ENCODE measurements around the gene MAP6. TPM values are rescaled to one million over a fixed set of nuclear protein-coding genes. Genes with fewer than 3 reads are reported as not detected.

The MAP6 gene
- total and polyA plus RNA-seq, 9 of the 15 experiments (the other 6 are each of a cell fraction or from before 2014, with no cell fraction given), result not detected

DNA sequence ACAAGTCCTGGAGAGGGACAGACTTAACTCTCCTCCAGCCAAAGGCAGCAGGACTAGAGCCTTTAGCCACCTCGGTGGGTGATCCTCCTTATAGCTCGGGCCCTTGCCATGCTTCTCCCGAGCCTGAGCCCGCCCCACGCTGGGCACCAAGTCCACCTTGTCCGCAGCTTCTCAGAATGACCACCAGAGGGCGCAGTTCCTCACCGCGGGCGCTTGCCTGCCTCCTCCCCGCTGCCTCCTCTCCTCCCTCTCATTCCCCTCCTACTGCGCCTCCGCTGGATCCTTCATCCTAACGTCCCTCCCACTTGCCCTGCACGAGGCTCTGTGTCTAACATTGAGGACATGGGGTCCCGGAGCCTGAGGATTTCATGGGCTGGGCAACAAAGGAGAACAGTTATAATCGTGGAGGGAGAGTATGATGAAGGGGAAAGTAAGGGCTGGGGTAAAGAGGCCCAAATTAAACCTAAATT lies 37.5 kb upstream of the MAP6 start (continued):
- TF ChIP-seq MAZ (CRISPR knock-in tag; conservative IDR thresholded peaks at IDR 0.05 in 1 of 2, IDR thresholded peaks at IDR 0.05 in 1 of 2) (peak; percentile 39 to 86; a peak in 3 of 4 replicates), L3MBTL2 (IDR thresholded peaks at IDR 0.05) (peak; percentile 77), ZNF24 (IDR thresholded peaks at IDR 0.05) (peak; percentile 30; the same call in 1 of the 2 replicates), ZNF707 (CRISPR knock-in tag; conservative IDR thresholded peaks at IDR 0.05) (no peak), DNMT1 (IDR thresholded peaks at IDR 0.05) (no peak), ZKSCAN8 (CRISPR knock-in tag; IDR thresholded peaks at IDR 0.05) (no peak), ZC3H8 (IDR thresholded peaks at IDR 0.05) (no peak), ZNF644 (tag; IDR thresholded peaks at IDR 0.05; ENCODE audit: low read depth) (no peak), ZNF561 (CRISPR knock-in tag; conservative IDR thresholded peaks at IDR 0.05) (no peak), NRF1 (conservative IDR thresholded peaks at IDR 0.05 in 1 of 2, IDR thresholded peaks at IDR 0.05 in 1 of 2) (0 out of 4 replicates have a peak, but pooled peaks of 1 of the 2 experiments have one; percentile 27), RCOR1 (IDR thresholded peaks at IDR 0.05; ENCODE audit: borderline replicate concordance in 1 of 2, low read depth in 2 of 2, low read length in 2 of 2) (peak in 1 of 2 experiments; percentile 39; a peak in 1 of 4 replicates), LARP7 (IDR thresholded peaks at IDR 0.05) (no peak), ZNF668 (CRISPR knock-in tag; IDR thresholded peaks at IDR 0.05) (no peak), CBFA2T3 (IDR thresholded peaks at IDR 0.05) (no peak), MCM7 (IDR thresholded peaks at IDR 0.05) (no peak)
- TF ChIP-seq, protein P1, sequence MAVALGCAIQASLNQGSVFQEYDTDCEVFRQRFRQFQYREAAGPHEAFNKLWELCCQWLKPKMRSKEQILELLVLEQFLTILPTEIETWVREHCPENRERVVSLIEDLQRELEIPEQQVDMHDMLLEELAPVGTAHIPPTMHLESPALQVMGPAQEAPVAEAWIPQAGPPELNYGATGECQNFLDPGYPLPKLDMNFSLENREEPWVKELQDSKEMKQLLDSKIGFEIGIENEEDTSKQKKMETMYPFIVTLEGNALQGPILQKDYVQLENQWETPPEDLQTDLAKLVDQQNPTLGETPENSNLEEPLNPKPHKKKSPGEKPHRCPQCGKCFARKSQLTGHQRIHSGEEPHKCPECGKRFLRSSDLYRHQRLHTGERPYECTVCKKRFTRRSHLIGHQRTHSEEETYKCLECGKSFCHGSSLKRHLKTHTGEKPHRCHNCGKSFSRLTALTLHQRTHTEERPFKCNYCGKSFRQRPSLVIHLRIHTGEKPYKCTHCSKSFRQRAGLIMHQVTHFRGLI (CRISPR knock-in tag; IDR thresholded peaks at IDR 0.05), result no peak
- TF ChIP-seq, protein P2, sequence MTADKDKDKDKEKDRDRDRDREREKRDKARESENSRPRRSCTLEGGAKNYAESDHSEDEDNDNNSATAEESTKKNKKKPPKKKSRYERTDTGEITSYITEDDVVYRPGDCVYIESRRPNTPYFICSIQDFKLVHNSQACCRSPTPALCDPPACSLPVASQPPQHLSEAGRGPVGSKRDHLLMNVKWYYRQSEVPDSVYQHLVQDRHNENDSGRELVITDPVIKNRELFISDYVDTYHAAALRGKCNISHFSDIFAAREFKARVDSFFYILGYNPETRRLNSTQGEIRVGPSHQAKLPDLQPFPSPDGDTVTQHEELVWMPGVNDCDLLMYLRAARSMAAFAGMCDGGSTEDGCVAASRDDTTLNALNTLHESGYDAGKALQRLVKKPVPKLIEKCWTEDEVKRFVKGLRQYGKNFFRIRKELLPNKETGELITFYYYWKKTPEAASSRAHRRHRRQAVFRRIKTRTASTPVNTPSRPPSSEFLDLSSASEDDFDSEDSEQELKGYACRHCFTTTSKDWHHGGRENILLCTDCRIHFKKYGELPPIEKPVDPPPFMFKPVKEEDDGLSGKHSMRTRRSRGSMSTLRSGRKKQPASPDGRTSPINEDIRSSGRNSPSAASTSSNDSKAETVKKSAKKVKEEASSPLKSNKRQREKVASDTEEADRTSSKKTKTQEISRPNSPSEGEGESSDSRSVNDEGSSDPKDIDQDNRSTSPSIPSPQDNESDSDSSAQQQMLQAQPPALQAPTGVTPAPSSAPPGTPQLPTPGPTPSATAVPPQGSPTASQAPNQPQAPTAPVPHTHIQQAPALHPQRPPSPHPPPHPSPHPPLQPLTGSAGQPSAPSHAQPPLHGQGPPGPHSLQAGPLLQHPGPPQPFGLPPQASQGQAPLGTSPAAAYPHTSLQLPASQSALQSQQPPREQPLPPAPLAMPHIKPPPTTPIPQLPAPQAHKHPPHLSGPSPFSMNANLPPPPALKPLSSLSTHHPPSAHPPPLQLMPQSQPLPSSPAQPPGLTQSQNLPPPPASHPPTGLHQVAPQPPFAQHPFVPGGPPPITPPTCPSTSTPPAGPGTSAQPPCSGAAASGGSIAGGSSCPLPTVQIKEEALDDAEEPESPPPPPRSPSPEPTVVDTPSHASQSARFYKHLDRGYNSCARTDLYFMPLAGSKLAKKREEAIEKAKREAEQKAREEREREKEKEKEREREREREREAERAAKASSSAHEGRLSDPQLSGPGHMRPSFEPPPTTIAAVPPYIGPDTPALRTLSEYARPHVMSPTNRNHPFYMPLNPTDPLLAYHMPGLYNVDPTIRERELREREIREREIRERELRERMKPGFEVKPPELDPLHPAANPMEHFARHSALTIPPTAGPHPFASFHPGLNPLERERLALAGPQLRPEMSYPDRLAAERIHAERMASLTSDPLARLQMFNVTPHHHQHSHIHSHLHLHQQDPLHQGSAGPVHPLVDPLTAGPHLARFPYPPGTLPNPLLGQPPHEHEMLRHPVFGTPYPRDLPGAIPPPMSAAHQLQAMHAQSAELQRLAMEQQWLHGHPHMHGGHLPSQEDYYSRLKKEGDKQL (CRISPR knock-in tag; IDR thresholded peaks at IDR 0.05; ENCODE audit: borderline replicate concordance), result no peak
- TF ChIP-seq, protein P3, sequence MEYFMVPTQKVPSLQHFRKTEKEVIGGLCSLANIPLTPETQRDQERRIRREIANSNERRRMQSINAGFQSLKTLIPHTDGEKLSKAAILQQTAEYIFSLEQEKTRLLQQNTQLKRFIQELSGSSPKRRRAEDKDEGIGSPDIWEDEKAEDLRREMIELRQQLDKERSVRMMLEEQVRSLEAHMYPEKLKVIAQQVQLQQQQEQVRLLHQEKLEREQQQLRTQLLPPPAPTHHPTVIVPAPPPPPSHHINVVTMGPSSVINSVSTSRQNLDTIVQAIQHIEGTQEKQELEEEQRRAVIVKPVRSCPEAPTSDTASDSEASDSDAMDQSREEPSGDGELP (CRISPR knock-in tag; IDR thresholded peaks at IDR 0.05; ENCODE audit: borderline replicate concordance), result peak; percentile 58; the same call in 1 of the 2 replicates
- TF ChIP-seq, protein P4, sequence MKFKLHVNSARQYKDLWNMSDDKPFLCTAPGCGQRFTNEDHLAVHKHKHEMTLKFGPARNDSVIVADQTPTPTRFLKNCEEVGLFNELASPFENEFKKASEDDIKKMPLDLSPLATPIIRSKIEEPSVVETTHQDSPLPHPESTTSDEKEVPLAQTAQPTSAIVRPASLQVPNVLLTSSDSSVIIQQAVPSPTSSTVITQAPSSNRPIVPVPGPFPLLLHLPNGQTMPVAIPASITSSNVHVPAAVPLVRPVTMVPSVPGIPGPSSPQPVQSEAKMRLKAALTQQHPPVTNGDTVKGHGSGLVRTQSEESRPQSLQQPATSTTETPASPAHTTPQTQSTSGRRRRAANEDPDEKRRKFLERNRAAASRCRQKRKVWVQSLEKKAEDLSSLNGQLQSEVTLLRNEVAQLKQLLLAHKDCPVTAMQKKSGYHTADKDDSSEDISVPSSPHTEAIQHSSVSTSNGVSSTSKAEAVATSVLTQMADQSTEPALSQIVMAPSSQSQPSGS (CRISPR knock-in tag; IDR thresholded peaks at IDR 0.05), result no peak
- TF ChIP-seq, protein P5, sequence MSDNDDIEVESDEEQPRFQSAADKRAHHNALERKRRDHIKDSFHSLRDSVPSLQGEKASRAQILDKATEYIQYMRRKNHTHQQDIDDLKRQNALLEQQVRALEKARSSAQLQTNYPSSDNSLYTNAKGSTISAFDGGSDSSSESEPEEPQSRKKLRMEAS (CRISPR knock-in tag; IDR thresholded peaks at IDR 0.05), result peak; percentile 59; the same call in 1 of the 2 replicates

Data from K562 (cell line).